Measurements from ENCODE around the gene SEMA3D.

The SEMA3D gene

DNA sequence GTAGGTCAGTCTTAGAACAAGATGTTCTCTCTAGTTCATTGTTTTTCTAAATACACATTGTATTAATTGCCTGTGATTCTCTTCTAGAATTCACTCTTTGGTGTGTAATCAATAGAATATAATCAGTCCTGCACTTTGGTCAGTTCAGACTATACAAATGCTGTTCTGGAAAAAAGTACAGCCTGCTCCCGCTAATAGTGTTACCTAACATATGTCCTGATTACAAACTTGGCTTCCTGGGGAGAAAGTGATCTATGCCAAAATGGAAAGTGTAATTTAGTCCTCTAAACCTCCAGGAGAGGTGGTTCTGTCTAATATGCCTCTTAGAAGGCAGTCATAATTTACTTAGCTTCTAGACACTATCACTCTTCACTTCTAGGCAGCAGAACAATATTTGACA lies 215.5 kb downstream of the SEMA3D start:
- DNase-seq = no peak

GRCh38 chr7:84970670-84971069 lies 216.2 kb downstream of the SEMA3D start:
- no peak for DNase-seq

DNA sequence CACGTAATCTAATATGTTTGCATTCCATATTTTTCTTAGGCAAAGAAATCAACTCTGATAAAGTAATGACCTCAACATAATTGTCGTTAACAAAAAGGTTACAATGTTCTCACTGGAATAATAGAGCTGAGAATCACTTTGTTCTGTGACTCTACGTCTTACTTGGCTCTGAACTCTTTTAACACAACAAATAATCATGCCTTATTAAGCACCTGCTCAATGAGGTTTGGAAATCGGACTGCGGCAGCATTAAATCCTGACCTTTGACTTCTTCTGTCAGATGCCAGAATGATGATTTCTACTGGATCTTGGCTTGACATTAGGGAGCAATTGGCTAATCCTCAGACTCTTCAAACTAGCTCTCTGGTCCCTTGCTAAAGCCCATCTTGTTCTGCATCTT lies 233.6 kb downstream of the SEMA3D start:
- DNase-seq = no peak

GRCh38 chr7:84950836-84951235 lies 236.0 kb downstream of the SEMA3D start:
- no peak for DNase-seq

DNA sequence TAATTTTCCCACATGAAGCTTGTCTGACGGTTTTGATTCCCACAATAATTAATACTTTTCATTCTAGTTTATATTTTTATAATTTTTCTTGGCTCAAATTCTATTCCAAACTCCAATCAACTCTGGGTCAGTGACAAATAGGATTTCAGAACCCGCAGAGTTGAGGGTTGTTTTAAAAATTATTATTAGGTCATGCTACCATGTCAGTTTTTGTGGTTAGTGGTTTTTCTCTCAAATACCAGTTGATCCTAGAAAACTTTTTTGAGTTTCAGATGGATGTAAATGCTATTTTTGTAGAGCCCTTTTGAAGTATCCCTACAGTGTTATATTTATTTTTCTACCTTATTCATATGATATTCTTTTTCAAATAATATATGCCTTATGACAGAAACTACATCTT lies 237.4 kb downstream of the SEMA3D start:
- DNase-seq = no peak

GRCh38 chr7:84949067-84949466 lies 237.8 kb downstream of the SEMA3D start:
- DNase-seq = no peak

DNA sequence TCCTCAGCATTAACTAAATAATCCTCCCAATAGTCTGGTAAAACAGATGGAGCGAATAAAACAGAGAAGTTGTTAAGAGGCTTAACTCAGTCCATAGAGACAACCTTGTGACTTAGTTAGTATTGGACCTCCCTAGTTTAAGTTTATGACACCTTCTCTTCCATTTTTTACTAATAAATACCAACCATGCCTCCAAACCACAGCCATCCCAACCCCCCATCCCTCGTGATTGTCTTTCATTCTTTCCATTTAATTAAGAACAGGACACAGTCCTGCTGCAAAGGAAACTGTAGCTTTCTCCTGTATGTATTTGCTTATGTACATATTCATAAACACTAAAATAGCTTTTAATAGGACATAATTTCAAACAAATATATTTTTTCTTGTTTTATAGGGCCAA lies 238.2 kb downstream of the SEMA3D start:
- DNase-seq = no peak

DNA sequence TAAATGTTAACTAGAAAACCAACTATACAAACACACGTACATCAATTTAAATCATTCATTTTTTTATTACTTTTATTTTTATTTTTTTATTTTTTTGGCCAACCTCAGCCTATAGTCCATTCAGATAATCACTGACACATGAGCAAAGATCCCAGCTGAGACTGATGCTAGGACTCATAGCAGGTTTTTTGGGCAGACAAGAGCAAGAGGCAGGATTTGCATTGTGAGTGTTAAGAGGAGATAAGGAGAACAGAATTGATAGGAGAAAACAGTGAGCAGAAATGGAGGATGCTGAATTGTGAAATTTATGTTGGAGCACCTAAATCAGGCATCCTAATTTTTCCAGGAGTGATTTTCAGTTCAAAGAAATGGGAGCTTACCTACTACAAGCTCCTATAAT lies 240.3 kb downstream of the SEMA3D start:
- no peak for DNase-seq
